Globus pallidus (tissue), 1 donor: Measurements from ENCODE around the gene CBFA2T3.

ENCODE experiments used
- DNase-seq: peaks from one replicate; pipeline ENCODE4 v3.0.0-alpha.2; 2015; ENCODE audit warnings: low spot score

The CBFA2T3 gene

DNA sequence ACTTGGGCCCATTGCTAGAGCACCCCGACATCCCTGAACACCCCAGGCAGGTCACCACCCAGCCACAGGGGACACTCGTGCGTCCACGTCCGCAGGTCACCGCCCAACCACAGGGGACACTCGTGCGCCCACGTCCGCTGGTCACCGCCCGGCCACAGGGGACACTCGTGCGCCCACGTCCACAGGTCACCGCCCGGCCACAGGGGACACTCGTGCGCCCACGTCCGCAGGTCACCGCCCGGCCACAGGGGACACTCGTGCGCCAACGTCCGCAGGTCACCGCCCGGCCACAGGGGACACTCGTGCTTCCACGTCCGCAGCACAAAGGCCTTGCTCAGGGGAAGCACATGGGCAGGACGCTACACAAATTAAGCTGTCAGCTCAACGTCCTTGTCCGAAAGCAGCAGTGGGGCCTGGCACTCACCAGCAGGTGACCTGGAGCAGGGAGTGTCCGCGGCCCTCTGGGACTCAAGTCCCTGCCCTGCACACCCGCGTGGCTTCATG lies 137.9 kb downstream of the CBFA2T3 start:
- DNase-seq, result no peak

DNA sequence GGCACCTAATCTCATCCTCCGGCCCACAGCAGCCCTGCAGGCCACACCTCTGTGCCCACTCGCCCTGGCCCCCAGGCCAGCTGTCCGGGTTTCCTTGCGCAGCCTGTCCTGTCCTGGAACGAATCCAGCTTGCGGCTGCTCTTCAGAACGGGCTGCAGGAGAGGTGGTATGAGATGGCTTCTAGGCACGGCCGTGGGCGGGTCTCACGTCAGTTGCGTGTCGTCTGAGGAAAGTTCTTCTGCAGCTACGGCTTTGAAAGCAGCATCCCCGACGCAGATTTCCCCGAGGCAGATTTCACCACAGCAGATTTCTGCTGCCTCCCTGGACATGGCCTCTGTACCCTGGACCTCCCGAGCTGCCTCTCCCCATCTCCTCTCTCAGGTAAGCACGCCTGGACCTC lies 138.4 kb downstream of the CBFA2T3 start:
- DNase-seq, result no peak

DNA sequence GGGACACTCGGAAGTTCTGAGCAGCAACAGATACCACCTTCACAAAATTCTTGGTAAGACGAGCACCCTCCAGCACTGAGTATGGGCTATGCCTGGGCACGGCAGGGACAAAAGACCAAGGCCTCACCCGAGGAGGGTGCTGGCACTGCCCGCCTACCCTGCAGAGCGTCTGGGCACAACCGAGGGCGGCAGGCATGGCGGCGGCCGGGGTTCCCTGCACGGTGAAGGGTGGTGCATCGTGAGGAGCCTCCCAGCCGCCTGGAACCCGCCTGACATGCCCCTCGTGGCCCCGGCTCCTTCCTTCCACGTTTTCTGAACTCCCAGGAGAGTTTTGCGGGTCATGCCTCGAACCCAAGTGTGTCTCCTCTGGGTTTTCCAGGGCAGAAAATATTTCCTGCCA lies 139.2 kb downstream of the CBFA2T3 start:
- DNase-seq, result no peak

DNA sequence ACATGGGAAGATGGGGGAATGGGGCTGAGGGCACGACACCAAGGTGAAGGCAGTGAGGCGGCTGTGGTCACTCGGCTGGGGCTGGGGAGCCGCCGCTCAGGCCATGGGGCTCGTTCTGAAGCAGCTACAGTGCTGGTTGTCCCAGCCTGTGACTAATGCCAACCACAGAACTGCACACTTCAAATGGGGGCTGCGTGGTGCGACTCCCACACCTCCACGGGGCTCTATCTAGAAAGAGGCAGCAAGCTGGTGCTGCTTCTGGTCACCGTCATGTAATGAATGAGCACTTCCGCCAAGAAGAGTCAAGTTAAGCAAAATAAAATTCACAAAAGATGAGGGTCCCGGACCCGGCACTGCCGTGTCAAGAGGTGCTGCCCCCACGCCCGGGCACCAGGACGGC lies 140.2 kb downstream of the CBFA2T3 start:
- no peak for DNase-seq

DNA sequence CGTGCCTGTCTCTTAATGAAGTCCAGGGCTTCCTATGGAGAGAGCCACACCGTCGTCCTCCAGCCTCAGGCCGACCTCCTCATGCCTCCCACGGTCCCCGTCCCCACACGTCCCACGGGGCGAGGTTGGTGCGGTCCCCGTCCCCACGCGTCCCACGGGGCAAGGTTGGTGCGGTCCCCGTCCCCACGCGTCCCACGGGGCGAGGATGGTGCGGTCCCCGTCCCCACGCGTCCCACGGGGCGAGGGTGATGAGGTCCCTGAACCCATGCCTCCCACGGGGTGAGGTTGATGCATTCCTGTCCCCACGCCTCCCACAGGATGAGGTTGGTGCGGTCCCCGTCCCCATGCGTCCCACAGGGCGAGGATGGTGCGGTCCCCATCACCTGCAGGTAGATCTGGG lies 141.2 kb downstream of the CBFA2T3 start:
- no peak for DNase-seq

DNA sequence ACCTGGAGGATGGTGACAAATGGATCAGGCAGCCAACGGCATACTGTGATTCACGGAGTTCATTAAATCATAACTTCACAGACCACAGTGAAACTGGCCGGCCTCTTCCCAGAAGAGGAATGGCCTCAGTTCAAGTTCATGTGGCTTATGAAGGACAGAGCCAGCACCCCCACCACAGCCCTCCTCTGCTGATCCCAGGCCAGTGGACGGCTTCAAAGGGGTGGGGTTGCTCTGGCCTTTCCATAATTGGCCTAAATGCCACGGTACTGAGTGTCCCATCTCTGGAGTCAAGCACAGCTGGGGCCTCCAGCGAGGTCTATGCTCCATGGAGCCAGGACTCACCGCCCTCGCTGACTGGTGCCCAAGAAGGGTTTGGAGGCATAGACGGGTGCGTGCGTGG lies 141.6 kb downstream of the CBFA2T3 start:
- no peak for DNase-seq

DNA sequence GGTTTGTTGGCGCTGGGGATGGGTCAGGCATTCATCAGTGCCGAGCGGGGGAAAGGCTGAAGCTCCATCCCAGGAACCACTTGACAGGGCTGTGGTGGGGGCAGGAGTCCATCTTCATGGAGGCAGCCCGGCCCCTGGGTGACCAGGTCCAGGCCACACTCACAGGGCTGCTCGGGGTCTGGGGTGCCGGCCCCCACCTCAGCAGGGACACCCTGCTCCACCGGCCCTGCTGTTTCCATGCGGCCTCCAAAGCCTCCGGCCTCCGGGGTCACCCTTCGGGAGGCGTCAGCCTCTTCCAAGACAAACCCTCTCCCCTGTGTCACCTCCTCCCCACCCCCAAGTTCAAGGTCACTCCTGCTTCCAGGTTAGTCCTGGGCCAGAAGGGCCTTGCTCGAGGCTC lies 142.3 kb downstream of the CBFA2T3 start:
- no peak for DNase-seq

DNA sequence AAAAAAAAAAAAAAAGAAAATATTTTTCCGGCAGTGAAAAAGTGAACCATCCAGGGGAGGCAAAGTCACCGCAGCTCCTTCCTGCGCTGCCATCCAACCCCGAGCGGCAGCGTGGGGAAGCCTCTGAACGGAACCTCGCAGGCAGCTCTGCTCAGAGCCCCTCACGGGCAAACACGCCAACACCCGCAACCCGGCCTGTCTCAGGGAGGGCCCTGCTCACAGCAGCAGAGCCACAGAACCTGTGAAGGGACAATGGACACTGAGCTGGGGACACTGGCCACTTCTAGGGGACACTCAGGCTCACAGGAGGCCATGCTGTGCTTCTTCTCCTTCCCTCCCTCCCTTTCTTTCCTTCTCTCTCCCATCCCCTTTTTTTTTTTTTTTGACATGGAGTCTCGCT lies 143.9 kb downstream of the CBFA2T3 start:
- no peak for DNase-seq

DNA sequence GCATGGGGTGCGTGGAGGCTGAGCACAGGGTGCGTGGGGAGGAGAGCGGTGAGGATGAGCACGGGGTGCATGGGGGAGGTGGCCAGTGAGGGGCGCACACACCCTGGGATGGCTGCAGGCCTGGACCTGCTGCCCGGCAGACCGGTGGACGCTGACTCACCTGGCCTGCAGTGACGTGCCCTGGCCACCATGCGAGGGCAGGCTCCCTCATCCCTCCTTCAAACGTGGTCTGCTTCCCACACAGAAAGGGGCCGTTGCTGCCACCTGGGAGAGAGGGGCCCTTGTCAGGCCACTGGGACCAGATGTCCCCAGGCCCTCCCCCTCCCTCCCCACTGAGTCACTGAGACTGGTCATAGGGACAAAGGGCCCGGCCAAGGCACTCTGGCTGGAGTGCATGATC lies 145.2 kb downstream of the CBFA2T3 start:
- DNase-seq, result no peak

DNA sequence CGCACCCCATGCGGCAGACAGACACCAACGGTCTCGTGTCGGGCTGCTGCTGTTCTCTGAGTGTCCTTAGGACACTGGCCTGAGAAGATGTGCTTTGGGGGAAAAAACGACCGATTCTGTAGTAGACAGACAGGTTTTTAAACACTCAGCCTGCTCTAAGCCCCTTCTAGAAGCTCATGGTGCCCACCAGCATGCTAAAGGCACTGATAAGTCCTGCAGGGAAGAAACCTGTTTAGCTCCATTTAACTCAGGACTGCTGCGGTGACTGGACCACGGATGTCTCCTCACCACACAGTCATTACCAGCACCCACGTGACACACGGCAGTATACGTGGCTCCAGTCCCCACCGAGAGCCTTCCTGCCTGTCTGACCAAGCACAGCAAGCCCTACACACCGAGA lies 146.2 kb downstream of the CBFA2T3 start:
- DNase-seq, result no peak

DNA sequence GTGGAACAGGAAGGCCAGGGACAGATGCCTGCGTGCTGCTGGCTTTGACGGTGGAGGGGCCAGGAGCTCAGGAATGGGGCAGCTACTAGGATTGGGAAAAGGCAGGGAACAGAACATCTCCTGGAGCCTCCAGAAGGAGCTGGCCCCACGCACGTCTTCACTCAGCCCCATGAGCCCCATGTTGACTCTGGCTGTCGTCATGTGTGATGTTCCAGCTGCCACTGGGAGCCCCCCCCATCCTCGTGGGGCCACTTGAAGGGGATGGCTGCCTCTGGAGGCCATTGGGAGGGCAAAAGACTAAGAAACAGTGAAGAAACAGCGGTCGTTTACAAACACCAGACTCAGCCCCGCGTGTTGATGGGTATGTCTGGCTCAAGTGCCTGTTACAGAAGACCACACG lies 146.7 kb downstream of the CBFA2T3 start:
- no peak for DNase-seq

DNA sequence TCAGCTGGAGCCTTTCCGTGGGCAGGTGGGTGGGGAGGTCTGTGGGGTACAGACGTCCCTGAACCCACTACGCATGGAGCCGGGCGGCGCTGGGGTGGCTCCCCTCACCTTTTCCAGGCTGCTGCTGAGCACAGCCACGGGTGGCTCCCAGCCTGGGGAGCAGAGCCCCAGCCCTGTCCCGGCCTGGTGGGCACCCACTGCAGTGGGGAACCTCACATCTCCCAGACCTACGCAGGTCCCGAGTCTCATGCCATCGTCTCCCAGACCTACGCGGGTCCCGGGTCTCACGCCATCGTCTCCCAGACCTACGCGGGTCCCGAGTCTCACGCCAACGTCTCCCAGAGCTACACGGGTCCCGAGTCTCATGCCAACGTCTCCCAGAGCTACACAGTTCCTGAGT lies 148.3 kb downstream of the CBFA2T3 start:
- no peak for DNase-seq

DNA sequence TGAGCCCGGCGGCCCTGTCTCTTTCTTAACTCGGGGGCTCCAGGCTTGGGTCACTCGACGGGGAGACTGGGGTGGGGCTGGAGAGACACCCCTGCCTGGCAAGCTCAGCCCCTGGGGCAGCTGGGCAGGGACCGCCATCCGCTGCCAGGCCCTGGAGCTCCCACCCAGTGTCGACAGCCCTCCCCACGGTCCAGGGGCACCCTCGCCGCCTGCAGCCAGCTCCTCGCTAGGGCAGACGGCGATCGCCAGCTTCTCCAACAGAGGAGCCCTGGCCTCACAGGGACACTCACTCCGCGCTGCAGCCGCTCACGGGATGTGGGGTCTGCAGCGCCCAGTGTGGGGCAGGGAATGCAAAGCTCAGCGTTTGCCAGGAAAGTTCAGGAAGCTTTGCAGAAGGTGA lies 149.3 kb downstream of the CBFA2T3 start:
- no peak for DNase-seq

DNA sequence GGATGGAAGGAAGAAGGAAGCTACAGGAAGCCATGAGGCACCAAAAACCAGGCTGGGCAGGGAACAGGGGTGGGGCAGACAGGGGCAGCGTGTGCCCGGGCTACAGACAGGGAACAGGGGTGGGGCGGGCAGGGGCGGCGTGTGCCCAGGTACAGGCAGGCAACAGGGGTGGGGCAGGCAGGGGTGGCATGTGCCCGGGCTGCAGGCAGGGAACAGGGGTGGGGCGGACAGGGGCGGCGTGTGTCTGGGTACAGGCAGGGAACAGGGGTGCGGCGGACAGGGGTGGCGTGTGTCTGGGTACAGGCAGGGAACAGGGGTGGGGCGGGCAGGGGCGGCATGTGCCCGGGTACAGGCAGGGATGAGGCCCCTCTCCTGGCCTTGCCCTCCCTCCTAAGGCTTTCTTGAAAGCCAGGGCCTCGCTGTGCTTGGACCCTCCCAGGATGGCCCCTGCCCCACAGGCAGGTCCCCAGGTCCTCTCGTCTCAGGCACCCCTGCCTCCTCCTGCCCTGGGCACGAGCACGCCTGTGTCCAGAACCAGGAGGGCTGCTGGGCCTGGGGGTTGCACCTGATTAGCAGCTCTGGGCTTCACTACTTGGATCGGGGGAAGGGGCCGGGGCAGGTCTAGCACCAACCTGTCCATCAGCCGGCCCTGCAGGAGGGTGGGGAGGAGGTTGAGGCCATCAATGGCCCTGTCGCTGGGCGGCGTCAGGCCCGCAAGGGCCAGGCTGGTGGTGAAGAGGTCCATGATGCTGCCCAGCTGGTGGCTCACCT lies 150.8 kb downstream of the CBFA2T3 start:
- DNase-seq, result no peak

DNA sequence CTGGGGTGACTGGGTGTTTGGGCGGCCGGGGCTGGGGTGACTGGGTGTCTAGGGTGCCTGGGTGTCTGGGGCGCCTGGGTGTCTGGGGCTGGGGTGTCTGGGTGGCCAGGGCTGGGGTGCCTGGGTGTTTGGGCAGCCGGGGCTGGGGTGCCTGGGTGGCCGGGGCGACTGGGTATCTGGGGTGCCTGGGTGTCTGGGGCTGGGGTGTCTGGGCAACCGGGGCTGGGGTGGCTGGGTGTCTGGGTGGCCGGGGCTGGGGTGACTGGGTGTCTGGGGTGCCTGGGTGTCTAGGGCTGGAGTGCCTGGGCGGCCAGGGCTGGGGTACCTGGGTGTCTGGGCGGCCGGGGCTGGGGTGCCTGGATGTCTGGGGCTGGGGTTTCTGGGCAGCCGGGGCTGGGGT lies 151.9 kb downstream of the CBFA2T3 start:
- DNase-seq, result no peak
